ENCODE data around the gene ZNF354B. TPM values are rescaled to one million over a fixed set of nuclear protein-coding genes. Genes with fewer than 3 reads are reported as not detected.

Gene ZNF354B
- total RNA-seq (10 to 100 TPM in 1 of 10 donors, 1 to 10 TPM in 9; 5.5 to 10.9 (median 7.4) TPM), polyA plus RNA-seq (10 to 100 TPM in 1 of 2 donors, 1 to 10 TPM in 1; 3.4 to 12.1 TPM)
- long read RNA-seq, donor 1, partial matches to known transcripts, result 1 of 3 reads
- long read RNA-seq, donor 1, other reads (novel, unspliced or antisense), result 2 of 3 reads
- long read RNA-seq, donor 2, partial matches to known transcripts, result 0 of 6 reads
- long read RNA-seq, donor 2, other reads (novel, unspliced or antisense), result 4 of 6 reads
- long read RNA-seq, donor 3, transcript ZNF354B-201 (5 exons, 2,802 nt), result major isoform, 5 of 14 reads
- long read RNA-seq, donor 3, partial matches to known transcripts, result 0 of 14 reads
- long read RNA-seq, donor 3, other reads (novel, unspliced or antisense), result 7 of 14 reads

- H3K4me1 ChIP-seq, result peaks cover 0 to 29% (median 18%) of the 10 kb centered on the region in 9 donors
- peak within 1 kb of the TSS; percentile 48 to 96 (median 84) for H3K4me3 ChIP-seq
- peaks cover 0 to 31% (median 5%) of the 10 kb centered on the region in 9 donors for H3K36me3 ChIP-seq
- WGBS, 2 donors, result 1 to 2% methylated on average over 52 to 86 of the region's 86 CpGs
- peak within 1 kb of the TSS; percentile 56 to 91 (median 89) for H3K27ac ChIP-seq
- DNase-seq, result peak; percentile 88 to 92
- no peaks in the 10 kb centered on the region for H3K27me3 ChIP-seq
- peak; percentile 97 to 99 (median 98) for ATAC-seq
- no peaks in the 10 kb centered on the region for H3K9me3 ChIP-seq
- intact Hi-C loops (cut with DNase I), result loop anchor here in 8 of 10 donors (1.0 to 10.0 kb wide), 8 partner anchors 125 to 632 kb away; partner anchors contain the start of genes ZNF354A (in 7 of the 8), ZNF354C (in 2 of the 8) and ZNF879 (in 2 of the 8)
- TF ChIP-seq, protein P1, sequence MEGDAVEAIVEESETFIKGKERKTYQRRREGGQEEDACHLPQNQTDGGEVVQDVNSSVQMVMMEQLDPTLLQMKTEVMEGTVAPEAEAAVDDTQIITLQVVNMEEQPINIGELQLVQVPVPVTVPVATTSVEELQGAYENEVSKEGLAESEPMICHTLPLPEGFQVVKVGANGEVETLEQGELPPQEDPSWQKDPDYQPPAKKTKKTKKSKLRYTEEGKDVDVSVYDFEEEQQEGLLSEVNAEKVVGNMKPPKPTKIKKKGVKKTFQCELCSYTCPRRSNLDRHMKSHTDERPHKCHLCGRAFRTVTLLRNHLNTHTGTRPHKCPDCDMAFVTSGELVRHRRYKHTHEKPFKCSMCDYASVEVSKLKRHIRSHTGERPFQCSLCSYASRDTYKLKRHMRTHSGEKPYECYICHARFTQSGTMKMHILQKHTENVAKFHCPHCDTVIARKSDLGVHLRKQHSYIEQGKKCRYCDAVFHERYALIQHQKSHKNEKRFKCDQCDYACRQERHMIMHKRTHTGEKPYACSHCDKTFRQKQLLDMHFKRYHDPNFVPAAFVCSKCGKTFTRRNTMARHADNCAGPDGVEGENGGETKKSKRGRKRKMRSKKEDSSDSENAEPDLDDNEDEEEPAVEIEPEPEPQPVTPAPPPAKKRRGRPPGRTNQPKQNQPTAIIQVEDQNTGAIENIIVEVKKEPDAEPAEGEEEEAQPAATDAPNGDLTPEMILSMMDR (IDR thresholded peaks at IDR 0.05), result peak in 5 of 9 donors; percentile 6 to 42 (median 26)
Measured at GRCh38 chr5:178859625-178860521, at the start of gene ZNF354B. ZNF354B (plus strand) TSS chr5:178859953; CDS start chr5:178861048, 1,095 bp downstream.

DNA sequence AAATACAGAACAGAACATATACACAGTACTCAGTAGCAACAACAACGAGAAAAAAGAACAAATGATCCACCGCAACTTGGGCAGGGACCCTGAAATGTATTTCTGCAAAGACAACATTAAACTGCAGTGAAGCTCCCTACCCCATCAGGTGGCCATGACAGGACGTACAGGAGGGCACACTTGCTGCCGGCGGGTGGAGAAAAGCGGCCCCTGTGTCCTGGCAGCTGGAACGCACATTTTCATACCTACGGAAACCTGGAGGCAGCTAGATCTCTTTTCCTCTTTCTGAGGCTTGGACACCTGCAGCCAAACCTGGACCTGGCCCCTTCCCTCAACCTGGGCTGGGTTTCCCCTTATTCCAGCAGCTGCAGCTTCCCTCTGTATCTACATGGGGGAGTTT, 42.2 kb upstream of the ZNF354B start:
- DNase-seq, result no peak
- H3K27ac ChIP-seq, result no peak overlapping the region
- no peak for ATAC-seq
- 87 to 91% methylated on average over 8 of the region's 8 CpGs for WGBS, 2 donors
- peaks cover 0 to 8% (median 0%) of the 10 kb centered on the region in 7 donors for H3K27me3 ChIP-seq
- no peaks in the 10 kb centered on the region for H3K36me3 ChIP-seq
- no peaks in the 10 kb centered on the region for H3K9me3 ChIP-seq
- TF ChIP-seq, protein P1 (IDR thresholded peaks at IDR 0.05), result no peak
- H3K4me1 ChIP-seq, result no peaks in the 10 kb centered on the region
- intact Hi-C loops (cut with DNase I), result no loop called here
- no peak overlapping the region for H3K4me3 ChIP-seq

- no peak for DNase-seq
- Histone ChIP-seq H3K36me3 (no peaks in the 10 kb centered on the region), H3K4me1 (no peaks in the 10 kb centered on the region), H3K9me3 (no peaks in the 10 kb centered on the region), H3K27ac (no peak overlapping the region), H3K27me3 (peaks cover 0 to 10% (median 0%) of the 10 kb centered on the region in 7 donors), H3K4me3 (no peak overlapping the region)
- WGBS, 2 donors, result 85 to 87% methylated on average over 14 of the region's 14 CpGs
- intact Hi-C loops (cut with DNase I), result no loop called here
- TF ChIP-seq, protein P1 (IDR thresholded peaks at IDR 0.05), result no peak
- ATAC-seq, result no peak
Measured at GRCh38 chr5:178818094-178818493, 41.7 kb upstream of the ZNF354B start.

GRCh38 chr5:178820001-178820400, 39.8 kb upstream of the ZNF354B start:
- Histone ChIP-seq H3K9me3 (no peaks in the 10 kb centered on the region), H3K36me3 (no peaks in the 10 kb centered on the region), H3K27me3 (peaks cover 0 to 10% (median 0%) of the 10 kb centered on the region in 7 donors), H3K27ac (no peak overlapping the region), H3K4me1 (no peaks in the 10 kb centered on the region), H3K4me3 (no peak overlapping the region)
- ATAC-seq (no peak), DNase-seq (no peak)
- intact Hi-C loops (cut with DNase I), result no loop called here
- 69 to 81% methylated on average over 2 of the region's 2 CpGs for WGBS, 2 donors
- TF ChIP-seq, protein P1 (IDR thresholded peaks at IDR 0.05), result no peak
